GM12801 (cell line): ENCODE measurements around the gene RFLNA.

Source experiments
- TF ChIP-seq, protein P1 (sequence below): IDR thresholded peaks from one replicate; pipeline ENCODE4 v1.5.1; 2011; ENCODE audit warnings: control low read depth; ENCODE audit not compliant: insufficient read length; ENCODE audit errors: extremely low read depth

The RFLNA gene

DNA sequence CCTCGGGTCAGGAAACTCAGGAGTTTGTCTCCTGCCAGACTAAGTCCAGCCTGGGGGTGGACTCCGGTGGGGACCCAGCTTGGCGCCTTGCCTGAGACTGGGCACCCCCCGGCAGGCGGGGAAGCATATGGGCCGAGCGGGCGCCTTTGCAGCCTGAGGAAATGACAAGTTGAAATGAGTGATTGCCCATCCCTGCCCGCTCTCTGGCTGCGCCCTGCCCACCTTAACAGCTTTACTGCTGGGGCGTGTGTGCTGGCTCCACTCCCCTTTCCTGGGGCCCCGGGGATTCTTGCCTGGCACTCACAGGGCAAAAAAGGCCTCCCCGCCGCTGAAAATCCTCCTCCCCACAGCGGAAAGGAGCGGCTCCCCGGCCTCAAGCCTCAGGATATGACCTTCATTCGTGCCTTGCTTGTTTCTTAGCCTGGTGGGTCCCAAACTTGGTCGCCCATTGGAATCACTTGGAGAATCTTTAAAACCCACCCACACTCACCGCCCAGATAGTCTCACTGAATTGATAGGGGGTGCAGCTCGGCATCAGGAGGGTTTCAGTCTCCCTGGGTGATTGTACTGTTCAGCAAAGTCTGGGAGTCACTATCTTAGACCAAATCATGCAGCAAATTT is 1.5 kb downstream of the RFLNA start:
- TF ChIP-seq, protein P1, sequence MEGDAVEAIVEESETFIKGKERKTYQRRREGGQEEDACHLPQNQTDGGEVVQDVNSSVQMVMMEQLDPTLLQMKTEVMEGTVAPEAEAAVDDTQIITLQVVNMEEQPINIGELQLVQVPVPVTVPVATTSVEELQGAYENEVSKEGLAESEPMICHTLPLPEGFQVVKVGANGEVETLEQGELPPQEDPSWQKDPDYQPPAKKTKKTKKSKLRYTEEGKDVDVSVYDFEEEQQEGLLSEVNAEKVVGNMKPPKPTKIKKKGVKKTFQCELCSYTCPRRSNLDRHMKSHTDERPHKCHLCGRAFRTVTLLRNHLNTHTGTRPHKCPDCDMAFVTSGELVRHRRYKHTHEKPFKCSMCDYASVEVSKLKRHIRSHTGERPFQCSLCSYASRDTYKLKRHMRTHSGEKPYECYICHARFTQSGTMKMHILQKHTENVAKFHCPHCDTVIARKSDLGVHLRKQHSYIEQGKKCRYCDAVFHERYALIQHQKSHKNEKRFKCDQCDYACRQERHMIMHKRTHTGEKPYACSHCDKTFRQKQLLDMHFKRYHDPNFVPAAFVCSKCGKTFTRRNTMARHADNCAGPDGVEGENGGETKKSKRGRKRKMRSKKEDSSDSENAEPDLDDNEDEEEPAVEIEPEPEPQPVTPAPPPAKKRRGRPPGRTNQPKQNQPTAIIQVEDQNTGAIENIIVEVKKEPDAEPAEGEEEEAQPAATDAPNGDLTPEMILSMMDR, result no peak

DNA sequence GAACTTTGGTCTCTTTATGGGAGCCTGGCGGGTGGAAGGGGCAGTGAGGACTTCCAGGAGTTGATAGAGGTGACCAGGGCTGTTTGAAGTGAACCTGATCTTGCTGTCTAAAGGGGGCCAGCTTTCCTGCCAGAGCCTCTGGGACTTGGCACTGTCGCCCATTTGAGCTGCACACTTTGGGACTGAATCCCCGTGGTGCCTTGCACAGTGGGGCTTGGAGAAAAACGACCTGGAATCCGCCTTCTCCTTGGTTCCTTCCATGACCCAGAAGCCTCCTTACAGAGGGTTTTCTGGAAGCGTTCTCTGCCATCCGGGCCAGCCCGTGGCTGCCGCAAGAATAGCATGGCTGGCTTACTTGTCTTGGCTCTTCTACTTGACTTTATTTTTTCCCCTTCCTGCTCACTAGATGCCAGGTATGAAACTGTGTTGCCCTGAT is 2.0 kb downstream of the RFLNA start:
- TF ChIP-seq, protein P1, result no peak

DNA sequence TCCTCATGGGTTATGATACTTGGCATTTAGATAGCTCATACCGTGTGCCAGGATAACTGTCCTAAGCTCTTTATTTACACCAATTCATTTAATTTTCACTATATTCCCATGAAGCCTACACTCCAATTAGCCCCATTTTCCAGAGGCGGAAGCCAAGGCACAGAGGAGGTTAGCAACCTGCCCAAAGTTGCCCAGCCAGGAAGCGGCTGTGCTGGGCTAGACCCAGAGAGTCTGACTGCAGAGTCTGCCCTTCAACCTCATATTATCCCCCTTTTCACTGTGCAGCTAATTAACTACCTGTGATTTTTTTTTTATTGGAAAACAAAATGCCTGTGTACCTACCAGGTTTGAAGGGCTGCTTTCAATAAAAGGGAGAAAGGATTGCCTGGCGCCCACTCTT is 2.5 kb downstream of the RFLNA start:
- TF ChIP-seq, protein P1, result no peak

DNA sequence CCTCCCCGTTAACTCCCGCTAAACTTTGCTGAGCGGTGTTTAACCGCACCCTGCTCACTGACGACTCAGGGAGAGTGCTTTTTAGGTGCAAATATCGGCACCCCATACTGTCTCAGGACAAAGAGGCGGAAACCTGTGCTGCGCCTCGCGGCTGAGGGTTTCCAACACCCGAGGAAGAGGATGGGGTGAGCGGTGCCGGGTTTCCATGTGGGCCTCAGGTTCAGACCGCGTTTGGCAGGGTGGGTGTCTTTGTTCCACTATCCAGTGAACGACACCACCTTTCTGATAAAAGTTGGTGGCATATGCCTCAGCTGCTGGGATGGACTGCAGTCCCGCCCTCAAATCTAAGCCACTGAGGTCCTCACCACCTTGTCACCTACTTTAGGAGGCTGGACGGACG is 3.0 kb downstream of the RFLNA start:
- TF ChIP-seq, protein P1, result no peak

DNA sequence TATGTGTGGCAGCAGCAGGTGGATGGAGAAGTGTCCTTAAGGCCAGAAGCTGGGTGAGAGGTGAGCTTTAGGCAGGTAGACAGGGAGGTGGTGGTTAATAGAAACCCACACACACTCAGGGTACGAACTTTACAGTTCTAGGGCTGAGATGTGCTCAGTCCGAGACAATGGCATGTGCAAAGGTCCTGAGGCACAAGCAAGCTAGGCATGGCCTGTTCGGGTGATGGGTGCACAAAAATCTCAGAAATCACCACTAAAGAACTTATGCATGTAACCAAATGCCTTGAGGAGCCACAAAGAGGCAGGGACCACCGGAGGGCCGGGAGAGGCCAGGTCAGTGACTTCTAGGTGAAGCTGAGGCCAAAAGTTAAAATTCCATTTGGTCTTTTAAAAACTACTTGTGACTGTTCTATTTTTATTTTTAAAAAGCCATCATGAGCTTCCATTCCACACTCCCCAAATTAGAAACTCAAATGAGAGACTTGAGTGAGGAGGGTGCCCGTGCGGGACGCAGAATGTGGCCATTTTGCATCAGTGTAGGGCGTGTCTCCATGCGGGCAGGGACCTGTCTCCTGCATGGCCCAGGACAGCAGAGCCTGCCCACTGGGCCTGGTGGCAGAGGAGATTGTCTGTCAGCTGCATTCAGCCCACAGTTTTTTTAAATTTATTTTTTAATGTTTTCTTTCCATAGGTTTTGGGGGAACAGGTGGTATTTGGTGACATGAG is 4.0 kb downstream of the RFLNA start:
- TF ChIP-seq, protein P1, result no peak

DNA sequence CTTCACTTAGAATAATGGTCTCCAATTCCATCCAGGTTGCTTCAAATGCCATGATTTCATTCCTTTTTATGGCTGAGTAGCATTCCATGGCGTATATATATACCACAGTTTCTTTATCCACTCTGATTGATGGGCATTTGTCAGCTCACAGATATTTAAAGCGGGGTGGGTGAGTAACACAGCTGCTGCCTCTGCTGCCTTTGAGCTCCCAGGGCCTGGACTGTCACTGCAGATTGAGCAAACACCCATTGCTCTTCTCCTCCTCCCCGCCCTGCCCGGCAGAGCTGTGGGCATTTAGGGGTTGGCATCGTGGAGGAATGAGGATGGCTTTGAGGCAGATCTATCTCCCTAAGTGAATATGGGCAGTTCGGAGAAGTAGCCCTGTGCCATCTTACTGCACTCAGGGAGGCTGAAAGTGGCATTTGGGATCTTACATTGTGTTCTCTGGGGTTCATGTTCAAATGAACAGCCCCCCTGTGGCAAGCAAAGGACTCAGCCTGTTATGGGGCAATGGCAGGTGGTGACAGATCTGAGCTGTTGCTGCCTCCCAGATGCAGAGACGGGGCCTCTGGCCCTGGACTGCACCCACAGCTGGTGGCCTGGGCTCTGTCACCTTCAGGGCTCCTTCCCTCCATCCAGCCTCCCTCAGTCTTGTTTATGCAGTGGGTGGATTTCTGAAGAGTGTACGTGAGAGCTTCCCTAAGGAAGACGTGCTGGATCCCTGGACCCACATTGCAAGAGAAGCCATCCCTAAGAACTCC is 4.9 kb downstream of the RFLNA start:
- TF ChIP-seq, protein P1, result no peak

DNA sequence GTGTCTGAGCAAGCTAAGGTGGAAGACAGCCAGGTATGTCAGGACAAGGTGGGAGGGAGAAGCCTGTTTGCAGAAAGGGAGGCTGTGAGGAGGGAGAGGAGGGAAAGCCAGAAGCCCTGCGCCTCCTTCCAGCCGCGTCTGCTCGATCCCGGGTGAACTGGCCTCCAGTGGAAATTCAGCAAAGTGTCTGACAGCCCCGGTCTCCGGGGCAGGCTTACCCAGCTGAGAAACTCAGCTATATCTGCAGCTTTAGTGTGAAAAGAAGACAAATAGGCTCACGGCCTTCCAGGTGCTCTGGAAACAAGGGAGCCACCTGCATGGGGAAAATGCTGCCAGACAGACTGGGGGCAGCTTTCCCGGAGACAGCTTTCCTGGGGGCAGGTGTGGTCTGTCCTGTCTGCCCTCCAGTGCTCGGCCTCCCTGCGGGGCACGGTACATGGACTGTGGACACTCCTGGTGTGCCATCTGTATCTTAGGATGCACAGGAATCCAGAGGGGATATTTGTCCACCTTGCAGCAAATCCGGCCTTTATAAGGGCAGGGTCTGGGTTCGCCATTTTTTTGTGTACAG is 6.3 kb downstream of the RFLNA start:
- TF ChIP-seq, protein P1, result no peak
